B cell (primary cell): Measurements from ENCODE around the gene BIN2. TPM values are rescaled to one million over a fixed set of nuclear protein-coding genes. Genes with fewer than 3 reads are reported as not detected.

Experiments
- ATAC-seq: fragments of 200-7000 bp; cut with Tn5 transposase; one replicate; pipeline ENCODE4 v1.10.0; 2021; ENCODE audit warnings: low read depth, mild to moderate bottlenecking, moderate number of reproducible peaks, moderate library complexity
- CTCF ChIA-PET: fragments of 350-600 bp; sonication (Branson Sonifier 250); formaldehyde crosslinking; loops from one replicate; lab custom pipeline; 2021; ENCODE audit warnings: antibody characterized with exemption, inconsistent platforms; lab: Charles Lee
- POLR2A ChIA-PET: fragments of 350-600 bp; sonication (Branson Sonifier 250); formaldehyde crosslinking; loops from one replicate; lab custom pipeline; 2021; ENCODE audit warnings: antibody characterized with exemption; lab: Charles Lee
- DNase-seq: peaks from one replicate; pipeline ENCODE4 v3.0.0; 2013
- H2AFZ ChIP-seq: 2 replicates; pipeline ENCODE4 v1.6.1; 2012; ENCODE audit warnings: mild to moderate bottlenecking, low read depth, low read length; ENCODE audit not compliant: insufficient read depth, poor library complexity, severe bottlenecking
- H3K27ac ChIP-seq, 2 donors: 1 replicate in 1 of 2; 2 replicates in 1 of 2; pipeline ENCODE4 v1.5.1; 2012 to 2013; ENCODE audit warnings: low read length in 2 of 2, mild to moderate bottlenecking in 2 of 2, moderate library complexity in 1 of 2
- H3K27me3 ChIP-seq, 4 experiments: fragments of 200-600 bp in 1 of 4; sonication (generic) in 1 of 4; replicated peaks in 1 of 4; 1 replicate in 2 of 4; 2 replicates in 2 of 4; pipeline versions ENCODE4 v1.6.1 to v1.7.0; 2013 to 2016; ENCODE audit warnings: low read length in 3 of 4, mild to moderate bottlenecking in 2 of 4, mixed read lengths in 1 of 4, moderate library complexity in 1 of 4; ENCODE audit not compliant: insufficient read depth in 4 of 4, control insufficient read depth in 3 of 4; ENCODE audit errors: control extremely low read depth in 1 of 4
- H3K36me3 ChIP-seq, 2 experiments: replicated peaks in 1 of 2; 1 replicate in 1 of 2; 2 replicates in 1 of 2; pipeline versions ENCODE4 v1.6.1 to v1.7.1; 2013; ENCODE audit warnings: low read length in 1 of 2; ENCODE audit not compliant: insufficient read depth in 2 of 2, control insufficient read depth in 1 of 2; ENCODE audit errors: control extremely low read depth in 1 of 2, extremely low read depth in 1 of 2
- H3K4me1 ChIP-seq, 2 donors: fragments of 200-600 bp in 1 of 2; sonication (generic) in 1 of 2; 1 replicate in 1 of 2; 2 replicates in 1 of 2; pipeline versions ENCODE4 v1.5.1 to v1.6.1; 2013 to 2017; ENCODE audit warnings: low read length in 2 of 2; ENCODE audit not compliant: control insufficient read depth in 2 of 2, insufficient read depth in 2 of 2
- H3K4me2 ChIP-seq: replicated peaks from 2 replicates; pipeline ENCODE3; 2012; ENCODE audit warnings: mild to moderate bottlenecking, low read depth, low read length; ENCODE audit not compliant: poor library complexity, severe bottlenecking
- H3K4me3 ChIP-seq, 5 experiments: fragments of 200-600 bp in 1 of 5; sonication (generic) in 1 of 5; 1 replicate in 3 of 5; 2 replicates in 2 of 5; pipeline versions ENCODE4 v1.5.1 to v1.7.0; 2011 to 2016; ENCODE audit warnings: low read length in 4 of 5, mild to moderate bottlenecking in 4 of 5, low read depth in 2 of 5, control low read depth in 1 of 5, moderate library complexity in 1 of 5; ENCODE audit not compliant: insufficient read depth in 1 of 5; ENCODE audit errors: control extremely low read depth in 1 of 5, extremely low read depth in 1 of 5
- H3K79me2 ChIP-seq: fragments of 200-600 bp; sonication (generic); one replicate; pipeline ENCODE4 v1.6.0; 2016; ENCODE audit warnings: low read length; ENCODE audit not compliant: control insufficient read depth, insufficient read depth
- H3K9ac ChIP-seq: fragments of 200-600 bp; sonication (generic); 2 replicates; pipeline ENCODE4 v1.6.1; 2017; ENCODE audit warnings: mild to moderate bottlenecking, low read length, moderate library complexity
- H3K9me3 ChIP-seq, 3 donors: one replicate each; pipeline versions ENCODE4 v1.6.1 to v1.7.1; 2013; ENCODE audit warnings: low read length in 2 of 3; ENCODE audit not compliant: control insufficient read depth in 2 of 3, insufficient read depth in 1 of 3; ENCODE audit errors: control extremely low read depth in 1 of 3
- H4K20me1 ChIP-seq: 2 replicates; pipeline ENCODE4 v1.6.0; 2012; ENCODE audit warnings: mild to moderate bottlenecking, low read length; ENCODE audit not compliant: insufficient read depth, control insufficient read depth, poor library complexity, severe bottlenecking
- H3K27ac Mint-ChIP-seq: one replicate; pipeline ENCODE4 v1.8.0; 2021; ENCODE audit warnings: mixed read lengths
- H3K27me3 Mint-ChIP-seq: one replicate; pipeline ENCODE4 v1.8.0; 2021; ENCODE audit warnings: mixed read lengths
- H3K4me1 Mint-ChIP-seq: one replicate; pipeline ENCODE4 v1.8.0; 2021; ENCODE audit warnings: mixed read lengths
- H3K4me3 Mint-ChIP-seq: one replicate; pipeline ENCODE4 v1.8.0; 2021; ENCODE audit warnings: mixed read lengths
- H3K9me3 Mint-ChIP-seq: one replicate; pipeline ENCODE4 v1.8.0; 2022; ENCODE audit warnings: mixed read lengths; ENCODE audit not compliant: insufficient read depth
- EZH2 ChIP-seq: IDR thresholded peaks from 2 replicates; pipeline ENCODE4 v1.6.1; 2012; ENCODE audit warnings: borderline replicate concordance, low read depth, mild to moderate bottlenecking, moderate library complexity, low read length; ENCODE audit not compliant: insufficient read depth, poor library complexity, severe bottlenecking
- WGBS: methylation state at CpG from one replicate; pipeline ENCODE4 v1.1.5; 2013; ENCODE audit warnings: missing lambda C conversion rate; ENCODE audit not compliant: insufficient coverage; 5-methylcytosine and 5-hydroxymethylcytosine counted together
- intact Hi-C: fragments of 100-400 bp; cut with micrococcal nuclease; formaldehyde crosslinking; loops from one replicate; pipeline ENCODE4 v1.10.0; 2022
- polyA plus RNA-seq: library from polyadenylated mRNA; depleted of rRNA; stranded (reverse); fragments of >200 nt; gene quantifications from 2 replicates; pipeline ENCODE4 v1.2.3, GENCODE V29; 2012
- total RNA-seq, 2 donors: library from RNA; stranded (reverse); fragments of 120-200 nt in 1 of 2; gene quantifications; 1 replicate in 1 of 2; 2 replicates in 1 of 2; pipeline versions ENCODE4 v1.2.3 to v1.2.4, GENCODE V29; 2013 to 2022
- TF ChIP-seq, protein P1 (sequence below): fragments of 200-600 bp; IDR thresholded peaks from one replicate; pipeline ENCODE4 v1.8.0; 2022; ENCODE audit warnings: antibody characterized with exemption, mild to moderate bottlenecking

The BIN2 gene
- total and polyA plus RNA-seq, 2 donors (not counting 1 experiment from before 2014, with no cell fraction given): 41.5 to 100 TPM

DNA sequence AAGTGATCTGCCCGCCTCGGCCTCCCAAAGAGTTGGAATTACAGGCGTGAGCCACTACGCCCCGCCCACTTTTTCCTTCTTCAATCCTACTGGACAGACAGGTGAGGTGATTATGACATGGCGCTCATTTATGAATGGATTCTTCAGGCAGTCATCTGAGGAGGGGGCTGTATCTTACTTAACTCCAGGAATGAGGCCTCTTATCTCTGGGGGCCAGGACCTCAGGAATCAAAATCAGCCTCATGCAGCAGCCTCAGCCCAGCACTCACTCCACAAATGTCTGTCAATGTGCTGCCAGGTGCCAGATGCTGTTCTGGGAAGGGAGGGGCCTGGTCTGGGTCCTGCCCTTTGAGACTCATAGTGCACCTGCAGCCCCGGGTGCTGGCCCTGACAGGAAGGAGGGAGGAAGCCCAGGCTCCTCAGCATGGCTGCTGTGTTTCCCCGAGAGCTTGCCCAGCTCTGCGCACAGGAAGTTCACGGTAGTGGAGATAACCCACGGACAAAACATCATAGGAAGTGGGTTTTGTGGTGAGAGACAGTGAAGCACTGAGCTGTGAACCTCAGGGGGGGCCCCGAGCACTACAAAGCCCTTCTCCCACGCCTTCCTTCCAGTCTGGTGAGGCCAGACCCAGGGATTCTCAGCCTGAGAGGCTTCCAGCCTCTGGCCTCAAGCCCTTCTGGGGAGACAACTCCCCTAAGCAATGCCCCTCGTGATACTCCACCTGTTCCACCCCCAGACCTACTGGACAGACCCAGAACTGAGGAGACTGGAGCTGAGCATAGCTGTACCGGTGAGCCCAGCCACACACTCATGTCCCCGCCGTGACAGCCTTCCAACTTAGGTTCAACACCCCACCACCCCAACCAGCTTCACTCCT lies 44.9 kb upstream of the BIN2 start:
- Mint-ChIP-seq H3K27ac (peak overlapping the region; percentile 97), H3K4me1 (peaks cover 54% of the 10 kb centered on the region), H3K9me3 (no peaks in the 10 kb centered on the region), H3K4me3 (peak overlapping the region; percentile 42), H3K27me3 (no peaks in the 10 kb centered on the region)
- Histone ChIP-seq H2AFZ (no peak overlapping the region), H3K27ac (peak overlapping the region; percentile 74 to 77), H3K4me3 (peak overlapping the region in 4 of 5 experiments; percentile 14 to 44 (median 20)), H3K79me2 (peaks cover 36% of the 10 kb centered on the region), H3K4me1 (peaks cover 51 to 61% of the 10 kb centered on the region in 2 donors), H4K20me1 (no peaks in the 10 kb centered on the region), H3K27me3 (no peaks in the 10 kb centered on the region), H3K36me3 (peaks cover 1 to 11% of the 10 kb centered on the region in 2 experiments), H3K4me2 (peak overlapping the region; percentile 80), H3K9ac (peak overlapping the region; percentile 49), H3K9me3 (peaks cover 0 to 7% (median 0%) of the 10 kb centered on the region in 3 donors)
- POLR2A ChIA-PET: interaction anchor here (0.5 to 2.0 kb wide), 13 partner anchors 19 to 653 kb away, joined by 3 to 22 read pairs (median 5); partner anchors contain the start of genes GALNT6 and POU6F1
- DNase-seq (peak; percentile 98), ATAC-seq (peak; percentile 96)
- intact Hi-C loops: loop anchor here (1.0 to 2.0 kb wide), 9 partner anchors 12 to 445 kb away; partner anchors contain the start of genes BIN2, DAZAP2, SLC4A8 and SMAGP
- CTCF ChIA-PET: interaction anchor here (0.6 to 2.7 kb wide), 17 partner anchors 9 to 604 kb away, joined by 3 to 16 read pairs (median 5); partner anchors contain the start of gene GALNT6
- TF ChIP-seq EZH2: no peak
- TF ChIP-seq, protein P1, sequence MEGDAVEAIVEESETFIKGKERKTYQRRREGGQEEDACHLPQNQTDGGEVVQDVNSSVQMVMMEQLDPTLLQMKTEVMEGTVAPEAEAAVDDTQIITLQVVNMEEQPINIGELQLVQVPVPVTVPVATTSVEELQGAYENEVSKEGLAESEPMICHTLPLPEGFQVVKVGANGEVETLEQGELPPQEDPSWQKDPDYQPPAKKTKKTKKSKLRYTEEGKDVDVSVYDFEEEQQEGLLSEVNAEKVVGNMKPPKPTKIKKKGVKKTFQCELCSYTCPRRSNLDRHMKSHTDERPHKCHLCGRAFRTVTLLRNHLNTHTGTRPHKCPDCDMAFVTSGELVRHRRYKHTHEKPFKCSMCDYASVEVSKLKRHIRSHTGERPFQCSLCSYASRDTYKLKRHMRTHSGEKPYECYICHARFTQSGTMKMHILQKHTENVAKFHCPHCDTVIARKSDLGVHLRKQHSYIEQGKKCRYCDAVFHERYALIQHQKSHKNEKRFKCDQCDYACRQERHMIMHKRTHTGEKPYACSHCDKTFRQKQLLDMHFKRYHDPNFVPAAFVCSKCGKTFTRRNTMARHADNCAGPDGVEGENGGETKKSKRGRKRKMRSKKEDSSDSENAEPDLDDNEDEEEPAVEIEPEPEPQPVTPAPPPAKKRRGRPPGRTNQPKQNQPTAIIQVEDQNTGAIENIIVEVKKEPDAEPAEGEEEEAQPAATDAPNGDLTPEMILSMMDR: no peak
- WGBS: 0% methylated on average over 11 of the region's 17 CpGs
